Measurements from ENCODE around the gene PIH1D1. TPM values are rescaled to one million over a fixed set of nuclear protein-coding genes. Genes with fewer than 3 reads are reported as not detected.

PIH1D1 gene
- total and polyA plus RNA-seq, 10 of the 15 experiments (the other 5 are each of a cell fraction or from before 2014, with no cell fraction given) = 16.1 to 153 (median 106) TPM

GRCh38 chr19:49428547-49429451, 22.8 kb downstream of the PIH1D1 start:
- H3K9me3 ChIP-seq (replicated peaks; ENCODE audit: control insufficient read depth, insufficient read depth, low read length) = no peaks in the 10 kb centered on the region
- intact Hi-C loops (cut with micrococcal nuclease; ENCODE audit: unreplicated experiment) = no loop called here
- CTCF ChIA-PET = interaction anchor here (0.6 to 1.7 kb wide), 9 partner anchors 9 to 113 kb away, joined by 3 to 8 read pairs (median 3); no protein-coding TSS in a partner anchor
- TF ChIP-seq ZBTB4 (CRISPR knock-in tag; IDR thresholded peaks at IDR 0.05) (no peak), EP300 (IDR thresholded peaks at IDR 0.05; ENCODE audit: borderline replicate concordance in 1 of 2, control insufficient read depth in 1 of 2, low read depth in 2 of 2, low read length in 2 of 2) (no peak), SUZ12 (IDR thresholded peaks at IDR 0.05; ENCODE audit: unreplicated experiment) (peak; percentile 6)
- H3K36me3 ChIP-seq (ENCODE audit: control insufficient read depth in 2 of 2, insufficient read depth in 2 of 2, low read length in 1 of 2) = no peaks in the 10 kb centered on the region
- RAD21 ChIA-PET (ENCODE audit: unreplicated experiment) = no interaction called here
- no peak overlapping the region for H3K4me3 ChIP-seq
- H3K4me2 ChIP-seq (ENCODE audit: control insufficient read depth, insufficient read depth) = no peak overlapping the region
- H2AFZ ChIP-seq (ENCODE audit: control insufficient read depth, low read depth, low read length) = no peak overlapping the region
- H4K20me1 ChIP-seq (ENCODE audit: control insufficient read depth, insufficient read depth) = no peaks in the 10 kb centered on the region
- FAIRE-seq (no peak), ATAC-seq (no peak), DNase-seq (ENCODE audit: low read depth, low spot score) (no peak)
- in situ Hi-C loops (cut with MboI) = no loop called here
- no peaks in the 10 kb centered on the region for H3K79me2 ChIP-seq (ENCODE audit: control insufficient read depth, insufficient read depth, low read length)
- BruUV-seq (replicated peaks) = no TSS peak
- no peak overlapping the region for H3K9ac ChIP-seq (ENCODE audit: control insufficient read depth, insufficient read depth, low read length)
- 14% methylated on average over 23 of the region's 29 CpGs for WGBS (ENCODE audit: insufficient coverage, insufficient replicate concordance, low lambda C conversion rate, missing lambda C conversion rate)
- no peak overlapping the region for H3K27ac ChIP-seq (ENCODE audit: control insufficient read depth, insufficient read depth)
- POLR2A ChIA-PET = interaction anchor here (0.6 kb wide), 1 partner anchor 160 kb away, joined by 3 read pairs; no protein-coding TSS in a partner anchor
- SMC1A ChIA-PET (ENCODE audit: uncharacterized antibody, unreplicated experiment) = interaction anchor here (0.8 to 1.5 kb wide), 4 partner anchors 12 to 202 kb away, joined by 3 to 9 read pairs (median 4); no protein-coding TSS in a partner anchor
- peaks cover 12 to 24% of the 10 kb centered on the region in 2 experiments for H3K27me3 ChIP-seq (replicated peaks in 1 of 2; ENCODE audit: control insufficient read depth in 2 of 2, insufficient read depth in 2 of 2, low read length in 1 of 2)
- no peaks in the 10 kb centered on the region; the same call in 1 of the 2 replicates for H3K4me1 ChIP-seq (ENCODE audit: control insufficient read depth, insufficient read depth, low read length)
